Right ventricle myocardium inferior (tissue), 1 donor: ENCODE results near the gene DLX6. TPM values are rescaled to one million over a fixed set of nuclear protein-coding genes. Genes with fewer than 3 reads are reported as not detected.

ENCODE experiments used
- total RNA-seq: library from RNA; stranded (reverse); fragmentation: NEBNext Ultra II Directional; extraction: Animal tissue kit (Norgen Biotek cat#: 25700); gene quantifications from one replicate; pipeline ENCODE4 v1.2.1, GENCODE V29; 2021
- donor health status: DM: no; HTN: yes; CAD: no; lungs with severe emphysema.

Gene DLX6
- total RNA-seq, 1 donor from 2014 or later, result not detected

Other genes with a start within 250 kb of the DLX6 start
- not detected for gene DLX5, start 19.3 kb downstream of the DLX6 start, total RNA-seq
- 24.6 TPM for gene SDHAF3, start 112.1 kb downstream of the DLX6 start, total RNA-seq